ENCODE results near the gene NKD1.

Gene NKD1

GRCh38 chr16:50538411-50539052 is 9.7 kb upstream of the NKD1 start:
- no peak for DNase-seq

GRCh38 chr16:50539053-50539695 is 9.0 kb upstream of the NKD1 start:
- DNase-seq = no peak

DNA sequence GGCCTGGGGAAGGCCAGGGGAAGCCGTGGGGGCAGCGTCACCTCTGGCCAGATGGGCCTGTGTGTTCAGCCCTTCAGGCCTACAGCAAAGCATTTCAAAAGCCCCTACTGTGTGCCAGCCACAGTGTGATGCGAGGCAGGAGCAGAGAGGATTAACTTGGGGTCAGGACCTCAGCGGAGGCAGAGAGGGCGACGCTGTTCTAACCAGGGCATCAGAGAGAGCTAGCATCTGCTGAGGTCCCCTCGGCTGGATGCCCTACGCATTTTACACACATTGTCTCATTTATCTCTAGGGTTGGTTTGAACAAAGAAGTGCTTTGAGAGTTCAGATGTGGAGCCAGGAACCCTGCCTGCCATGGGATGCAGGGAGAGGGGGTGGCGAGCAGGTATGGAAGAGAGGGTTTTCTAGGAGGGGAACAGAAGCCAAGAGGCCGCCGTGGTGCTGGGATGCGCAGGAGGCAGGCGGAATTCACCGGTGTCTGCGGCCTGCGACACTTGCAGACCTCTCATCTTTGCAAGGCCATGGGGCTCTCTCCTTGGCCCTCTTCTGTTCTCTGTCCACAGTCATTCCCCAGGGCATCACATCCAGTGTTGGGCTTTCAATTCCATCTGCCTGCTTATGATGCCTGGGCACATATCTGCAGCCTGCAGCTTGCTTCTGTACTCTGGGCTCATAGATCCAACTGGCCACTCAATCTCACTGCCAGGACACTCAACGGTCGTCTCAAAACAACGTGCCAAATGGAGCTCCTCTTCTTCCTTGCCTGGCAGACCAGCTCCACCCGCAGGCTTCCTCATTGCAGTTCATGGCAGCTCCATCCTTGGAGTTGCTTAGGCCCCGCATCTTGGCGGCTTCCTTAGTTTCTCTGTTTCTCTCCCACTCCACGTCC is 8.1 kb upstream of the NKD1 start:
- DNase-seq = no peak

- no peak for DNase-seq
Observed at GRCh38 chr16:50540711-50541007, 7.5 kb upstream of the NKD1 start.

GRCh38 chr16:50542703-50543102 is 5.5 kb upstream of the NKD1 start:
- DNase-seq = no peak

- DNase-seq = no peak
Observed at GRCh38 chr16:50546125-50546524, 2.1 kb upstream of the NKD1 start.

GRCh38 chr16:50547340-50548124 is 664 bp upstream of the NKD1 start:
- DNase-seq = peak; percentile 85 to 90

DNA sequence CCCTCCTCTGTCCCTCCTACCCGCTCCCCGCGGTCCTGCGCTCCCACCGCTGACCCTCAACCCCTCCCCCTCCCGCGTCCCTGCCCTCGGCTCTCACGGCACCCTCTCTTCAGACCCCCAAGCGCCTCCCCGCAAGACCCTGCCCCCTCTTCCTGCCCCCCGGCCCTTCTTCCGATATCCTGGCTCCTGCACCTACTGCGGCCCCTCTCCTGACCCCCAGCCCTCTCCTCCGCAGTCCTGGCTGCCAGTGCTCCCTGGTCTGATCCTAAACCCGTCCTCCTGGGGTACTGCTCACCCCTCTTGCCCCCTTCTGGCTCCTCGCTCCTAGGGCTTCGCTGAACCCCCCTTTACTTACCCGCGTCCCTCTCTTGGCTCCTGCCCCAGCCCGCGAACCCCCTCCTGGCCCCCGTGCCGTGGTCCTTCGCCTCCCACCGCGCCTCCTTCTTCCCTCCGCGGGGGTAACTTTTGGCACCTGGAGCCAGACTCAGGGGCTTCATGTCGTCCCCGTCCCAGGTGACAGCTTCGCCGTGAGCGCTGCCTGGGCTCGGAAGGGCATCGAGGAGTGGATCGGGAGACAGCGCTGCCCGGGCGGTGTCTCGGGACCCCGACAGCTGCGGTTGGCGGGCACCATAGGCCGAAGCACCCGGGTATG is 839 bp downstream of the NKD1 start:
- DNase-seq = no peak

GRCh38 chr16:50549561-50549915 is 1.3 kb downstream of the NKD1 start:
- DNase-seq = no peak

DNA sequence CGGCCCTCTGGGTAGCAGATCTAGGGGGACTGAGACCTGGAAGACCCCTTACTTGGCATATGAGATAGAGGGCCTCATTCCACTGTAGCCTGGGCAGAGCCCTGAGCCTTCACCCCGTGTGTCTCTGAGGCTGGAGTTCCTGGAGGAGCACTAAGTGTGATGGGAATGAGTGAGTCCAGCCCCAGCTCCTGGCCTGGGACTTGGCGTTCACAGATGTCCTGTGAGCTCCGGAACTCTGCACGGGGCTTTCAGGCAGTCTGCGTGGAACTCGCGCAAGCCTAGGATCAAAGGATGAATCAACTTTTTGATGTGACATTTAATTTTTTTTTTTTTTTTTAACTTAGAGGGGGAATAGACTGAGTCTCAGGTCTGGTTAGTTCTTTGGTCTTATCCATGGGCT is 1.8 kb downstream of the NKD1 start:
- DNase-seq = no peak

DNA sequence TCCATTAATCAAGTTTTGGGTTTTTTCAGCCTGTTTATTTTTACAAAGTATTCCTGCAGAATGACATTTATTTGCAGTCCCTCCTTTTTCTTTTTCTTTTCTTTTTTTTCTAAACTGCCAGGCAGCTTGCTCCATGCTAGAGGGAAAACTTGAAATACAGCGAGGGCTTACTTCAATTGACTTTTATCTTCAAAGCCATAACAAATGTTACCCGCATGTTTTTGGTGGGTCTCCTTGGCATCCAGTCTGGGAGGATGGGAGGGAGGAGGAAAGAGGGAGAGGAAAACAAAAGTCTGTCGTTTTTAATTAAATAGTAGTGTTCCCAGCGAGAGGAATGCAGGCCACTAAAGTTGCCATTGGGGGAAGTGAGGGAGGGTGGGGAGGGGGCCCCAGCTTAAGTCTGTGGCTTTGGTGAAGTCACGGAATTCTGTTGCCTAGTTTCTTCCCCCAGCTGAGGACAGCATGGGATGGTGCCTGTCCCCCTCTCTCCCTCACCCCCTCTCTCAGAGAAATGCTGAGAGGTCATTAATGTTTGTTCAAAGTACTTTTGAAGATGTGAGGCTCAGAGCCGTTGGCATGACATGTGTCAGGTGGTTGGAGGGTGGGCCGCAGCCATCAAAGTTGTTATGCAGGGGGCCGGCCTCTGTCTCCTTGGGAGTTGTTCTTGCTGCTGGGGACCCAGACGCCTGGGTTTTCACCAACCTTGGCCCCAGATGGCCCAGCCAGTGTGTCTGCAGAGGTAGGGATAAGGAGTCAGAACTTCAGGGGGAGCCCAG is 2.9 kb downstream of the NKD1 start:
- no peak for DNase-seq

DNA sequence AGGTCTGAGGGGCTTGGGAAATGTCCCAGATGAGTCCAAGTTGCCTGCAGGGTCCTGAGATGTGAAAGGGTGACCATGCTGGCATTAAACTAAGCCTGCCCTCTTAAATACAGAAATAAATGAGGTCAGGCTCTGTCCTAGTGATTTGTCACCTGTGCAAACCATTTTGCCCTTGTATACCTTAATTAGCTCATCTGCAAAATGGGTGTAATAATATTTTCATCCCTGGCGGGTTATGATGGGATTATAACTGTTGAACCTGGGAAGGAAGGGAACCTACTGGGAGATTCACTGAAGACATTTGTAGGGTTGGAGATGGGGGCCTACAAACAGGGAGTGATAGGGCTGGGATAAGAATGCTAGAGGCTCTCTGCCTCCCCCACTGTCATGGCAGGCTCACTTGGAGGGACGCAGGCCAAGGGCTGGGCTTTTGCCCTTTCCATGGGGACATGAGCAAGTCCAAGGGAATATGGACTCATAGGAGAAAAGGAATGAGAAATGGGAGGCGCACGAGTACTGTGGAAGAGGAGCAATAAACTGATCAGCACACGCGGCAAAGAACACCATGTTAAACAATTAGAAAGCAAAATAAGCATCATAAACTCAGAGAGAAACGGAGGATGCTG is 4.4 kb downstream of the NKD1 start:
- no peak for DNase-seq

- no peak for DNase-seq
Observed at GRCh38 chr16:50553182-50553710, 5.0 kb downstream of the NKD1 start.

DNA sequence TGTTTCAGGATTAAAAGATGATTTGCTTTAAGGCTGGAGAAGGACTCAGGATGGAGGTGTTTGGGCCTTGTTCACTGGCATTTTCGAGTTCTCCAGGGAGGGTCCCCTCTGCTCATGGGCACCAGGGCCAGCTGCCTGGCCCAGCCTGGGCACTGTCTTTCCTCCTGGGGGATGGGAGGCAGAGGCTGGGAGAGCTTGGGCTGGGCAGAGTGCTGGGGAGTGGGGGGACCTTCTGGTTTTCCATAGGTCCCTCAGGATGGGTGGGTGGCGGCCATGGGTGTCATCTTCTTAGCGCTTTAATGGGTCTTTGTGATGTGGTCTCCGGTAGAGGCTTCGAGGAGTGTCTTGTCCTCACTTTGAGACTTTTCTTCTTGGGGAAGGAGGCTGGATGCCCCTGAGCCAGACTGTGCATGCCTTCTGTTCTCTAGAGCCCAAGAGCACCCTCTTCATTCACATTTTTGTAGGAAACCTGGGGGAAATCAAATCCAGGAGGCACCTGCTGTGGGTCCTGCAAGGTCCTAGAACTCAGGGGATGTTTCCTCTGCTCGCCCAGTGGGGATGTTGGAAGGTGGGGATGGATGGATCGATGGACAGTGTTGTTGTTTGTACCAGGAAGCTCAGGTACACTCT is 5.7 kb downstream of the NKD1 start:
- no peak for DNase-seq

DNA sequence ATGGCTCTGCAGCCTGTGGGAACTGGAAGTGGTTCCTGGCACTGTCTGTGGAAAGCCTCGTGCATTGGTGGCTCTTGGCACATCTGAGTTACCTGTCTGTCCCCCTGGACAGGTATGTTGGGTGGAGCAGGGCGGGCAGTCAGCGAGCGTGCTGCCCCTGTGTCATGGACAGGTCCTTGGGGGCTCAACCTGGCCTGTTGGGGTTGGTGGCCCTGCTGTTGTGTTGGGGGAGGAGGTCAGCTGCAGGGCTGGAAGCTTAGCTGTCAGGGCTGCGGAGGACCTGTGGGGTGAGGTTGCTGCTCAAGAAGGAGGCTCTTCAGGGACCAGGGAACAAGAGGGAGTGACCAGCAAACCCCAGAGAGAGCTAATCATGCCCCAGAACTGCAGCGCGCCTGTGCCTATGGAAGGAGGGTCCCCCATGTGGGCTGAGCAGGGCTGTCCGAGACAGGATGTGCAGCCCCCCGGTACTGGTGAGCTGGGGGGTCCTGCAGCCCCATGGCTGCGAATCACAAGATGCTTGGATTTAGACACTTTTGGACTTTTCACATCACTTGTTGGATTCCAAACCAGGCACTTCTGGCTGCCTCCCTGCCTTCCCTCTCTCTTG is 7.2 kb downstream of the NKD1 start:
- no peak for DNase-seq

DNA sequence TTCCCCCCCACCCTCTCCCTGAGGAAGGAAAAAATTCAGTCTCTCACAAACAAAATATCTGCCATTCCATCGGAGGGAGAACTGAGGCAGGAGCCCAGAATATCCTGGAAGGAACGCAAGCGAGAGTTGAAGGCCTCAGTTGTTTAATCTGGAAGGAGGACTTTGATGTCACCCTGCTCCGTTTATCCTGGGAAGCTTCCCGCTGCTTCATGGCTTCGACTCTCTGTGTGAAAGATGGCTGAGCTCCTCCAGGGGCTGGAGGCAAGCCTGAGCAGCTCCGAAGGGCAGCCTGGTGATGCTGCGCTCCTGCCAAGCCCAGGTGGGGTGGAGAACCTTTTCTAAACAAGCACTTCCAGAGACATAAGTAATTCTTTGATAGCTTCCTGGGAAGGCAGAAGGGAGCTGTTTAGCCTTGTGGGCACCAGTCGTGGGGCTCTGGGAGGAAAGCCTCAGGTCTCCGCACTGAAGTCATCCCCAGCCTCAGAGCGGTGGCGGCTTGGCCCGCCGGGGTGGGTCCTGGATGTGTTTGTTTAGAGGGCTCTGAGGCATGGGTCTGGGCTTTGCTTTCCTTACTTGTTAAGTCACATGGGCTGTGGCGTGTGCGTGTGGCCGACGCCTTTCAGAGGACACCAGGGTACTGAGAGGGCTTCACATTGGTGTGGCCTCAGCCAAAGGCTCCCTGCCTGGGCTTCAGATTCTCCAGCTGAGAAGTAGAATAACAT is 7.9 kb downstream of the NKD1 start:
- DNase-seq = no peak

DNA sequence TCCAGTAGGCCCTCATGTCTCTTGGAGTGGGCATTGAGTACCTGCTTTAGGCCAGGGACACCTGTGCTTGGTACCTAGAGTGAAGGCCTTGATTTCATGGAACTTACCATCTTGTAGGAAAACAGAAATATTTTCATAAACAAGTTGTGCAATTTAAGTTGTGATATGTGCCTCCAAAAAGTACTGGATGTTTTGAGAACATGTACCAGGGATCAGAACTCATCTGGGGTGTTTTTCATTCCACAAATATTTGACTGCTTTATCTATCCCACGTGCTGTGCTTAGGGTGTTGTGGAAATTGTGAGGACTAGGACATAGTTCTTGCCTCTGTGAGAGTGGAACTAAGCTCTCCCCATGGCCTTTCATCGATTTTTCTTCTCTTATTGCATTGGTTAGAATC is 8.8 kb downstream of the NKD1 start:
- DNase-seq = no peak

GRCh38 chr16:50558913-50559312 is 10.7 kb downstream of the NKD1 start:
- no peak for DNase-seq

DNA sequence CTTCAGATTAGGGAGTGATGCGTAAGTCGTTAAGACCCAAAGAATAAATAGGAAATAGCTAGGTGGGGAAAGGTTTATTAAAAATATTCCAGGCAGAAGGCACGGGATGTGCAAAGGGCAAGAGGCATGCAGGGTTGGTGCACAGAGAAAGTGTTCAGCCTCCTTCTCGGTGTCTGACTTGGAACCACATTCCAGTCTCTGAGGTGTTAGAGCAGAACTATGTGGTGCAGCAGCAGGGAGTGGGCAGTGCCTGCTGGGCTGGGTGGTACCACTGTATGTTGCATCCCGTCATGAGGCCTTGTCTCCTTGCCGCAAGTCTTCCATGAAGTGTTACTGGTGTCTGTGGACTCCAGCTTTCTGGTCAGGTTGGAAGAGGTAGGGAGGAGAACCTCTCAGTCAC is 11.1 kb downstream of the NKD1 start:
- no peak for DNase-seq

Measured in CD4-positive, alpha-beta T cell treated with Interferon alpha-2 for 1 hour (primary cell).